Neural progenitor cell (in vitro differentiated cells): ENCODE measurements around the gene PHLDA1. TPM values are rescaled to one million over a fixed set of nuclear protein-coding genes. Genes with fewer than 3 reads are reported as not detected.

Experiments used
- DNase-seq: peaks from one replicate; pipeline ENCODE4 v3.0.0-alpha.2; 2016; ENCODE audit warnings: low spot score
- H2AFZ ChIP-seq: fragments of 200-600 bp; sonication (generic); replicated peaks from 2 replicates; pipeline ENCODE4 v1.6.1; 2016; ENCODE audit warnings: antibody characterized with exemption
- H3F3A ChIP-seq: fragments of 200-600 bp; sonication (generic); 2 replicates; pipeline ENCODE4 v1.6.1; 2016; ENCODE audit warnings: antibody characterized with exemption, low read depth
- H3K27ac ChIP-seq: fragments of 200-600 bp; sonication (generic); 2 replicates; pipeline ENCODE4 v1.5.1; 2016; ENCODE audit warnings: mild to moderate bottlenecking
- H3K27me3 ChIP-seq: fragments of 200-600 bp; sonication (generic); 2 replicates; pipeline ENCODE4 v1.6.1; 2016; ENCODE audit warnings: mild to moderate bottlenecking, moderate library complexity
- H3K36me3 ChIP-seq: fragments of 200-600 bp; sonication (generic); 2 replicates; pipeline ENCODE4 v1.5.1; 2016
- H3K4me1 ChIP-seq: fragments of 200-600 bp; sonication (generic); 2 replicates; pipeline ENCODE4 v1.6.1; 2016; ENCODE audit warnings: mixed run types
- H3K4me2 ChIP-seq: fragments of 200-600 bp; sonication (generic); 2 replicates; pipeline ENCODE4 v1.6.1; 2016
- H3K4me3 ChIP-seq: fragments of 200-600 bp; sonication (generic); 2 replicates; pipeline ENCODE4 v1.5.1; 2016
- H3K79me2 ChIP-seq: fragments of 200-600 bp; sonication (generic); 2 replicates; pipeline ENCODE4 v1.6.1; 2016; ENCODE audit warnings: low read depth
- H3K9ac ChIP-seq: fragments of 200-600 bp; sonication (generic); 2 replicates; pipeline ENCODE4 v1.6.1; 2016
- H3K9me3 ChIP-seq: fragments of 200-600 bp; sonication (generic); 2 replicates; pipeline ENCODE4 v1.5.1; 2016; ENCODE audit warnings: low read depth
- H4K20me1 ChIP-seq: fragments of 200-600 bp; sonication (generic); 2 replicates; pipeline ENCODE4 v1.6.1; 2016; ENCODE audit warnings: low read depth
- H3K27ac Mint-ChIP-seq: 3 replicates; pipeline ENCODE4 v1.8.0; 2021; ENCODE audit warnings: mixed read lengths
- H3K27me3 Mint-ChIP-seq: 2 replicates; pipeline ENCODE4 v1.8.0; 2022; ENCODE audit warnings: low read depth, mild to moderate bottlenecking, inconsistent platforms, moderate library complexity, mixed read lengths; ENCODE audit not compliant: insufficient read depth
- H3K36me3 Mint-ChIP-seq: 3 replicates; pipeline ENCODE4 v1.8.0; 2021; ENCODE audit warnings: mixed read lengths
- H3K4me1 Mint-ChIP-seq: 3 replicates; pipeline ENCODE4 v1.8.0; 2021; ENCODE audit warnings: mixed read lengths
- H3K4me3 Mint-ChIP-seq: 3 replicates; pipeline ENCODE4 v1.8.0; 2021; ENCODE audit warnings: mild to moderate bottlenecking, moderate library complexity, mixed read lengths
- H3K9me3 Mint-ChIP-seq: 3 replicates; pipeline ENCODE4 v1.8.0; 2020; ENCODE audit warnings: mixed read lengths
- EZH2 ChIP-seq: fragments of 200-600 bp; sonication (generic); IDR thresholded peaks from 2 replicates; pipeline ENCODE4 v1.6.1; 2017; ENCODE audit warnings: antibody characterized with exemption, mild to moderate bottlenecking, moderate library complexity
- EZH2phosphoT487 ChIP-seq: fragments of 200-600 bp; sonication (generic); IDR thresholded peaks from 2 replicates; pipeline ENCODE4 v1.6.1; 2017; ENCODE audit warnings: antibody characterized with exemption
- total RNA-seq: library from RNA; depleted of rRNA; stranded (reverse); fragments of >200 nt; gene quantifications from 2 replicates; pipeline ENCODE4 v1.2.3, GENCODE V29; 2015; ENCODE audit warnings: low replicate concordance
- TF ChIP-seq, protein P1 (sequence below): fragments of 200-600 bp; sonication (generic); IDR thresholded peaks from 2 replicates; pipeline ENCODE4 v1.5.1; 2017; ENCODE audit warnings: antibody characterized with exemption, mild to moderate bottlenecking

Gene PHLDA1
- total RNA-seq, 1 donor from 2014 or later, result 1.1 TPM

DNA sequence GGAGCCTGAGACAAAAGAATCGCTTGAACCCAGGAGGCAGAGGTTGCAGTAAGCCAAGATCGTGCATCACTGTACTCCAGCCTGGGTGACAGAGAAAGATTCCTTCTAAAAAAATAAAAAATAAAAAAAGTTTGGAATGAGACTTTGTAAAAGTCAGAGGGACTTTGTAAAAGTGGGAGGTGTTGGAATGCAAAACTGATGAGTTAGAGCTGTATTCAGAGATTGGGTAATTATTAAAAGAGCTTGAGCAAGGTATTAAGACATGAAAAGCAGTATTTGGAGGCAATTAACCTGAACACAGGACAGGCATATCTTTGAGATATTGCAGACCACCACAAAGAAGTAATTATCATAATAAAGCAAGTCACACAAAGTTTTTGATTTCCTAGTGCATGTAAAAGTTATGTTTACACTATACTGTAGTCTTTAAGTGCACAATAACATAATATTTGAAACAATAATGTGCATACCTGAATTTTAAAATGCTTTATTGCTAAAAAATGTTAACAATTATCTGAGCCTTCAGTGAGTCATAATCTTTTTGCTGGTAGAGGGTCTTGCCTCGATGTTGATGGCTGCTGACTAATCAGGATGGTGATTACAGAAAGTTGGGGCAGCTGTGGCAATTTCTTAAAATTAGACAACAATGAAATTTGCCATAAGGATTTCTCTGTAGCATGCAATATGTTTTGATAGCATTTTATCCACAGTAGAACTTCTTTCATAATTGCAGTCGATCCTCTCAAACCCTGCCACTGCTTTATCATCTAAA lies 33.1 kb downstream of the PHLDA1 start:
- Histone ChIP-seq H4K20me1 (no peaks in the 10 kb centered on the region), H3K27ac (no peak overlapping the region), H2AFZ (no peak overlapping the region), H3K4me2 (no peak overlapping the region), H3K9me3 (no peaks in the 10 kb centered on the region), H3K79me2 (no peaks in the 10 kb centered on the region), H3F3A (no peaks in the 10 kb centered on the region), H3K4me3 (no peak overlapping the region), H3K4me1 (no peaks in the 10 kb centered on the region), H3K27me3 (no peaks in the 10 kb centered on the region), H3K9ac (no peak overlapping the region), H3K36me3 (no peaks in the 10 kb centered on the region)
- no peaks in the 10 kb centered on the region for H3K36me3 Mint-ChIP-seq
- peaks cover 2% of the 10 kb centered on the region for H3K9me3 Mint-ChIP-seq
- no peak overlapping the region for H3K27ac Mint-ChIP-seq
- H3K27me3 Mint-ChIP-seq, result peaks cover 4% of the 10 kb centered on the region
- H3K4me3 Mint-ChIP-seq, result no peak overlapping the region
- H3K4me1 Mint-ChIP-seq, result peaks cover 3% of the 10 kb centered on the region
- TF ChIP-seq, protein P1, sequence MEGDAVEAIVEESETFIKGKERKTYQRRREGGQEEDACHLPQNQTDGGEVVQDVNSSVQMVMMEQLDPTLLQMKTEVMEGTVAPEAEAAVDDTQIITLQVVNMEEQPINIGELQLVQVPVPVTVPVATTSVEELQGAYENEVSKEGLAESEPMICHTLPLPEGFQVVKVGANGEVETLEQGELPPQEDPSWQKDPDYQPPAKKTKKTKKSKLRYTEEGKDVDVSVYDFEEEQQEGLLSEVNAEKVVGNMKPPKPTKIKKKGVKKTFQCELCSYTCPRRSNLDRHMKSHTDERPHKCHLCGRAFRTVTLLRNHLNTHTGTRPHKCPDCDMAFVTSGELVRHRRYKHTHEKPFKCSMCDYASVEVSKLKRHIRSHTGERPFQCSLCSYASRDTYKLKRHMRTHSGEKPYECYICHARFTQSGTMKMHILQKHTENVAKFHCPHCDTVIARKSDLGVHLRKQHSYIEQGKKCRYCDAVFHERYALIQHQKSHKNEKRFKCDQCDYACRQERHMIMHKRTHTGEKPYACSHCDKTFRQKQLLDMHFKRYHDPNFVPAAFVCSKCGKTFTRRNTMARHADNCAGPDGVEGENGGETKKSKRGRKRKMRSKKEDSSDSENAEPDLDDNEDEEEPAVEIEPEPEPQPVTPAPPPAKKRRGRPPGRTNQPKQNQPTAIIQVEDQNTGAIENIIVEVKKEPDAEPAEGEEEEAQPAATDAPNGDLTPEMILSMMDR, result no peak
- TF ChIP-seq EZH2phosphoT487, result no peak
- no peak for TF ChIP-seq EZH2
- no peak for DNase-seq

DNA sequence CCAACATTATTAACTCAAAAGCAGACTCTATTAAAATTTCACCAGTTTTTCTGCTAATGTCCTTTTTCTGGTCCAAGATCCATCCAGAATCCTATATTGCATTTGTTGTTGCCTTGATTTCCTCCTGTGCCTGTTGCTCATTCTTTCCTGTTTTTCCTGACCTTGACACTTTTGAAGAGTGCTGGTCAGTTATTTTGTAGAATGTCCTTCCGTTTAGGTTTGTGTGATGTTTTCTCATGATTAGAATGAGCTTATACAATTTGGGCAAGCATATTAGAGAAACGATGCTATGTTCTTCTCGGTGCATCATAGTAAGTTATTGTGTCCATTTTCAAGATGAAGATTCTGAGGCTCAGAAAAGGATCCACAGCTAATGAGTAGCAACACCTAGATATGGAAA lies 33.9 kb downstream of the PHLDA1 start:
- Histone ChIP-seq H2AFZ (no peak overlapping the region), H3K27me3 (no peaks in the 10 kb centered on the region), H3K9ac (no peak overlapping the region), H4K20me1 (no peaks in the 10 kb centered on the region), H3F3A (no peaks in the 10 kb centered on the region), H3K9me3 (no peaks in the 10 kb centered on the region), H3K27ac (no peak overlapping the region), H3K4me3 (no peak overlapping the region), H3K79me2 (no peaks in the 10 kb centered on the region), H3K36me3 (no peaks in the 10 kb centered on the region), H3K4me1 (no peaks in the 10 kb centered on the region), H3K4me2 (no peak overlapping the region)
- no peak for DNase-seq
- H3K9me3 Mint-ChIP-seq, result no peaks in the 10 kb centered on the region
- H3K4me1 Mint-ChIP-seq, result no peaks in the 10 kb centered on the region
- H3K27ac Mint-ChIP-seq, result no peak overlapping the region
- peaks cover 6% of the 10 kb centered on the region for H3K27me3 Mint-ChIP-seq
- H3K4me3 Mint-ChIP-seq, result no peak overlapping the region
- TF ChIP-seq EZH2phosphoT487, result no peak
- TF ChIP-seq EZH2, result no peak
- TF ChIP-seq, protein P1, result no peak
- H3K36me3 Mint-ChIP-seq, result no peaks in the 10 kb centered on the region

DNA sequence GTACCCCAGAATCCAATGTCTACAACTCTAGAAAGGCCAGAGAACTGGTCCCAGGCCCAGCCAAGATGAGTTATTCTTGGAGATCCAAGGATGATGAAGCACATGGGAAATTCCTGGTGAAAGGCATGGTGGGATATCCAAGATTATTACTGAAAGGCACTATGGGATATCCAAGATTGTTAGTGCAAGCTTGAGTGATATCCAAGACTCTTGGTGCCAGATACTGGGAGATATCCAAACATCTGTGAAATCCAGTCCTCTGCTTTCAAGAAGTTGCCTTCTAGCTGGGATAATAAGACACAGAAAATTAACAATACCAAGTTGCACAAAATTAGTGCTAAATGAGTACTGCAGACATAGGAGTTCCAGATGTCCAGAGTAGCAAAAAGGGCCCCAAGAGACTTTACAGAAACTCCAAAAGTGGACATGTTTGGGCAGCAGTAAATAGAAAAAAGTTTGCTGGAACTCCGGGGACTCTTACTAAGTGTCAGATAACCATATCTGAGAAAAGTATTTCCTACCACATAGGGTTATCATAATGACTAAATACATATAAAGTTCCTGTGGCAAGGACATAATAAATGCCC lies 34.6 kb downstream of the PHLDA1 start:
- DNase-seq, result no peak
- Mint-ChIP-seq H3K4me3 (no peak overlapping the region), H3K27me3 (peaks cover 6% of the 10 kb centered on the region), H3K36me3 (no peaks in the 10 kb centered on the region), H3K27ac (no peak overlapping the region), H3K4me1 (no peaks in the 10 kb centered on the region), H3K9me3 (no peaks in the 10 kb centered on the region)
- no peaks in the 10 kb centered on the region for H3K27me3 ChIP-seq
- H3K4me2 ChIP-seq, result no peak overlapping the region
- H3K27ac ChIP-seq, result no peak overlapping the region
- H3F3A ChIP-seq, result no peaks in the 10 kb centered on the region
- H3K9me3 ChIP-seq, result no peaks in the 10 kb centered on the region
- H3K4me3 ChIP-seq, result no peak overlapping the region
- no peaks in the 10 kb centered on the region for H4K20me1 ChIP-seq
- no peak overlapping the region for H3K9ac ChIP-seq
- TF ChIP-seq EZH2phosphoT487, result no peak
- TF ChIP-seq EZH2, result no peak
- TF ChIP-seq, protein P1, result no peak
- no peaks in the 10 kb centered on the region for H3K79me2 ChIP-seq
- H3K4me1 ChIP-seq, result no peaks in the 10 kb centered on the region
- H3K36me3 ChIP-seq, result no peaks in the 10 kb centered on the region
- H2AFZ ChIP-seq, result no peak overlapping the region
